LNCaP clone FGC (cell line): ENCODE results near the gene VPREB1.
A peak's percentile ranks its signal among the peaks of the same experiment; 100 is the strongest.

Source experiments
- DNase-seq: peaks from one replicate; pipeline ENCODE4 v3.0.0-alpha.2; 2011; ENCODE audit warnings: low read depth
- H3K4me3 ChIP-seq: 2 replicates; pipeline ENCODE4 v1.5.1; 2011; ENCODE audit warnings: mild to moderate bottlenecking, low read depth, low read length, control low read depth
- CTCF ChIP-seq: IDR thresholded peaks from 2 replicates; pipeline ENCODE4 v1.5.1; 2012; ENCODE audit warnings: mild to moderate bottlenecking; ENCODE audit not compliant: control insufficient read depth, insufficient read depth; ENCODE audit errors: extremely low read depth

VPREB1 gene

DNA sequence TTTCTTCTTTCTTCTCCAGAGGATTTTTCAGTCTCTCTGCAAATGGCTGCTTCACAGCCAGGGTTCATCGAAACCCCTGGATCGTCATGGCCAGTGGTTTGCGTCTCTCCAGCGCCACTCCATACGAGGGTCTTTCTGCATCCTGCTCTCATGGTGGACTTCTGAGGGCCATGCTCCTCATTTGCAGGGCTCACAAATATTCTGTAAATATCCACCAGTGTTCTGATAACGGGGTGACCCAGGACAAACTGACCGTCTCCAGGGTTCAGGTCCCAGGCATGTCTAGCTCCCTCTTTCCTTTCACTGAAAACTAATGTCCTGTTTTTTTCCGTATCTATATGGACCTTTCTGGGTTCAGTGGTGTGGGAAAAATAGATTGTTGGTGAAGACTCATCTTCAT lies 15.7 kb upstream of the VPREB1 start:
- no peak overlapping the region for H3K4me3 ChIP-seq
- no peak for DNase-seq
- TF ChIP-seq CTCF: no peak

GRCh38 chr22:22229683-22230420 lies 14.7 kb upstream of the VPREB1 start:
- no peak for TF ChIP-seq CTCF
- DNase-seq: no peak
- no peak overlapping the region for H3K4me3 ChIP-seq

DNA sequence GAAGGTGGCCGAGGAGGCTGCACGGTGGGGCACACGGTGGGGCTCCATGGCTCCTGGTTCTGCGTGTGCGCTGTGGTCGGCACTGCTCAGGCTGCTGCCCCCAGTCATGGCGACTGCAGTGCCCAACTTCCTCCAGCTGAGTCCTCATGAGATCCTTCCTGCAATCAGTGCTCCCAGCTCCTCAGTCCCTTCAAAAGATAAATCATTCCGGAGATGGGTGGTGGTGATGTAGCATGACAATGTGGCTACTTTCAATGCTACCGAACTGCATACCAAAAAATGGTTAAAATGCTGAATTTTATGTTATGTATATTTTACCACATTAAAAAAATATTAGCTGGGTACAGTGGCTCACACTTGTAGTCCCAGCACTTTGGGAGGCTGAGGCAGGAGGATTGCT lies 14.1 kb upstream of the VPREB1 start:
- no peak overlapping the region for H3K4me3 ChIP-seq
- no peak for DNase-seq
- TF ChIP-seq CTCF: no peak

GRCh38 chr22:22233081-22233480 lies 11.5 kb upstream of the VPREB1 start:
- no peak for DNase-seq
- H3K4me3 ChIP-seq: no peak overlapping the region
- no peak for TF ChIP-seq CTCF

DNA sequence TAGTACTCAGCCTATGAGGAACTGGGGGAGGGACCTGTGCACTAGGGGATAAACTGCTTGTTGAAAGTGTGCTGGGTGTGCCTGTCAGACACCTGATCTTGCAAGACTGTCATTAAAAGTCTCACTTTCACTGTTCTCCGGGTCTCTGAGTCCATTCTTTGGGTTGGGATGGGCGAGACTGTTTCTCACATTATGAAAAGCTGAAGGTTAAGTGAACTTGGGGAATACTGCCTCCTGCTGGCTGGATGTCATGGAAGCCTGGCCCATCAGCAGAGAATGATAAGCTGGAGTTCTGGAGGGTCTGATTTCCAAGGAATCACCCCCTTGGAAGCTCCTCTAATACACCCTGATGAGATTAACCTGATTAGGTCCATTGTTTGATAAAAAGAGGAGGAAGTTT lies 9.0 kb upstream of the VPREB1 start:
- DNase-seq: no peak
- H3K4me3 ChIP-seq: no peak overlapping the region
- TF ChIP-seq CTCF: peak; percentile 48

GRCh38 chr22:22237521-22237920 lies 7.1 kb upstream of the VPREB1 start:
- no peak for DNase-seq
- no peak overlapping the region for H3K4me3 ChIP-seq
- TF ChIP-seq CTCF: no peak
